Upper lobe of left lung (tissue), 4 donors: ENCODE results near the gene CTNNBL1.

Experiments
- CTCF ChIP-seq, 6 experiments: fragments of 450-650 bp in 4 of 6; fragments of 200-600 bp in 2 of 6; sonication (generic) in 2 of 6; IDR thresholded peaks; one replicate each; pipeline ENCODE4 v1.5.1; 2016 to 2019; ENCODE audit warnings: antibody characterized with exemption in 6 of 6
- EP300 ChIP-seq, 4 donors: sonication (generic); formaldehyde crosslinking; IDR thresholded peaks; one replicate each; pipeline ENCODE4 v1.5.1; 2017; ENCODE audit warnings: antibody characterized with exemption in 4 of 4, control low read depth in 2 of 4
- POLR2A ChIP-seq, 4 donors: fragments of 450-650 bp; IDR thresholded peaks; one replicate each; pipeline ENCODE4 v1.5.1; 2016 to 2017; ENCODE audit warnings: antibody characterized with exemption in 4 of 4, mild to moderate bottlenecking in 2 of 4
- POLR2AphosphoS5 ChIP-seq, 2 donors: sonication (generic); formaldehyde crosslinking; IDR thresholded peaks; one replicate each; pipeline ENCODE4 v1.5.1; 2017; ENCODE audit warnings: antibody characterized with exemption in 2 of 2

- TF ChIP-seq CTCF (IDR thresholded peaks at IDR 0.05), result no peak
- TF ChIP-seq POLR2AphosphoS5 (IDR thresholded peaks at IDR 0.05), result no peak
- no peak for TF ChIP-seq EP300 (IDR thresholded peaks at IDR 0.05)
- TF ChIP-seq POLR2A (IDR thresholded peaks at IDR 0.05), result no peak
These were observed 172.2 kb downstream of the CTNNBL1 start for GRCh38 chr20:37866051-37866450.
